Natural killer cell (primary cell): ENCODE data around the gene PYGL. TPM values are rescaled to one million over a fixed set of nuclear protein-coding genes. Genes with fewer than 3 reads are reported as not detected.

Source experiments
- ATAC-seq, 3 donors: fragments of 150-1000 bp in 2 of 3; fragments of 200-7000 bp in 1 of 3; cut with Tn5 transposase; 1 replicate in 1 of 3; 2 replicates in 2 of 3; pipeline ENCODE4 v1.10.0; 2021; ENCODE audit warnings: mild to moderate bottlenecking in 2 of 3, moderate library complexity in 2 of 3
- DNase-seq, 2 donors: peaks; one replicate each; pipeline versions ENCODE4 v3.0.0 to v3.0.0-alpha.2; 2013 to 2021; ENCODE audit warnings: mixed read lengths in 1 of 2
- H3K27ac ChIP-seq: one replicate; pipeline ENCODE4 v1.5.1; 2013; ENCODE audit warnings: mild to moderate bottlenecking, low read length
- H3K27me3 ChIP-seq: one replicate; pipeline ENCODE4 v1.6.1; 2013; ENCODE audit warnings: low read length; ENCODE audit not compliant: control insufficient read depth, insufficient read depth
- H3K36me3 ChIP-seq: one replicate; pipeline ENCODE4 v1.6.1; 2013; ENCODE audit warnings: low read length; ENCODE audit not compliant: control insufficient read depth, insufficient read depth
- H3K4me1 ChIP-seq: one replicate; pipeline ENCODE4 v1.6.1; 2013; ENCODE audit warnings: low read length; ENCODE audit not compliant: control insufficient read depth, insufficient read depth
- H3K4me3 ChIP-seq: one replicate; pipeline ENCODE4 v1.5.1; 2013; ENCODE audit warnings: low read length
- H3K9me3 ChIP-seq: one replicate; pipeline ENCODE4 v1.6.1; 2013; ENCODE audit warnings: low read length; ENCODE audit not compliant: control insufficient read depth, insufficient read depth
- H3K27ac Mint-ChIP-seq, 2 donors: one replicate each; pipeline ENCODE4 v1.8.0; 2022; ENCODE audit warnings: mild to moderate bottlenecking in 2 of 2, mixed read lengths in 2 of 2, moderate library complexity in 1 of 2
- H3K27me3 Mint-ChIP-seq, 2 donors: one replicate each; pipeline ENCODE4 v1.8.0; 2022; ENCODE audit warnings: low read depth in 2 of 2, mixed read lengths in 2 of 2
- H3K36me3 Mint-ChIP-seq: one replicate; pipeline ENCODE4 v1.8.0; 2022; ENCODE audit warnings: mixed read lengths
- H3K4me1 Mint-ChIP-seq, 2 donors: one replicate each; pipeline ENCODE4 v1.8.0; 2022; ENCODE audit warnings: mixed read lengths in 2 of 2
- H3K4me3 Mint-ChIP-seq: one replicate; pipeline ENCODE4 v1.8.0; 2022; ENCODE audit warnings: mild to moderate bottlenecking, moderate library complexity, mixed read lengths
- H3K9me3 Mint-ChIP-seq, 2 donors: one replicate each; pipeline ENCODE4 v1.8.0; 2022; ENCODE audit warnings: mixed read lengths in 2 of 2
- WGBS: methylation state at CpG from one replicate; pipeline ENCODE4 v1.1.7; 2013; ENCODE audit warnings: missing lambda C conversion rate; ENCODE audit not compliant: insufficient coverage; 5-methylcytosine and 5-hydroxymethylcytosine counted together
- intact Hi-C: fragments of 100-400 bp; cut with micrococcal nuclease; formaldehyde crosslinking; loops from one replicate; pipeline ENCODE4 v1.14.2; 2022
- total RNA-seq, 4 donors: library from RNA; stranded (reverse); fragments of 120-200 nt in 1 of 4; gene quantifications; one replicate each; pipeline versions ENCODE4 v1.2.3 to v1.2.4, GENCODE V29; 2013 to 2022
- TF ChIP-seq, protein P1 (sequence below): fragments of 200-600 bp; IDR thresholded peaks from one replicate; pipeline ENCODE4 v1.8.0; 2022; ENCODE audit warnings: antibody characterized with exemption

The PYGL gene
- total RNA-seq, 3 donors from 2014 or later (not counting 1 experiment from before 2014, with no cell fraction given): 2.0 to 22.3 (median 3.2) TPM

DNA sequence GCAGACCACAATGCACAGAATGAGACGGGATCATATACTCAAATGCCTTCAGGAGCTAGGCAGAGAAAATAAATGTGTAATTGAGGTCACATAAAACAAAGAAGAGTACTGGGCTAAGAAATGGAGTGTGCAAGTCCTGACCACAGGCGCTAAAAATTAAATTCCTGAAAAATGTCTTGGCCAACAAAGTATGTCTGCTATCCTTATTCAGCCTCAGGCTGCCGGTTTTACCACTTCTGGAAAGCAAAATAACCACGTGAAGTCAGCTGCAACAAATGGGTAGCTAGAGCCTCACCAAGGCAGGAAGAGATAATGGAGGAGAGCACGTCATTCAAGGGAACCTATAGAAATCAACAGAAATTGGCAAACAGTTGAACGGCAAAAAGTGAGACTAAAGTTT, 3.1 kb downstream of the PYGL start:
- Mint-ChIP-seq H3K27me3 (peaks cover 30 to 35% of the 10 kb centered on the region in 2 donors), H3K9me3 (no peaks in the 10 kb centered on the region), H3K4me3 (no peak overlapping the region), H3K4me1 (peaks cover 6 to 14% of the 10 kb centered on the region in 2 donors), H3K36me3 (no peaks in the 10 kb centered on the region), H3K27ac (no peak overlapping the region)
- H3K9me3 ChIP-seq: no peaks in the 10 kb centered on the region
- peaks cover 18% of the 10 kb centered on the region for H3K4me1 ChIP-seq
- ATAC-seq: no peak
- 67% methylated on average over 6 of the region's 6 CpGs for WGBS
- H3K27ac ChIP-seq: no peak overlapping the region
- H3K27me3 ChIP-seq: peaks cover 16% of the 10 kb centered on the region
- no peak overlapping the region for H3K4me3 ChIP-seq
- TF ChIP-seq, protein P1, sequence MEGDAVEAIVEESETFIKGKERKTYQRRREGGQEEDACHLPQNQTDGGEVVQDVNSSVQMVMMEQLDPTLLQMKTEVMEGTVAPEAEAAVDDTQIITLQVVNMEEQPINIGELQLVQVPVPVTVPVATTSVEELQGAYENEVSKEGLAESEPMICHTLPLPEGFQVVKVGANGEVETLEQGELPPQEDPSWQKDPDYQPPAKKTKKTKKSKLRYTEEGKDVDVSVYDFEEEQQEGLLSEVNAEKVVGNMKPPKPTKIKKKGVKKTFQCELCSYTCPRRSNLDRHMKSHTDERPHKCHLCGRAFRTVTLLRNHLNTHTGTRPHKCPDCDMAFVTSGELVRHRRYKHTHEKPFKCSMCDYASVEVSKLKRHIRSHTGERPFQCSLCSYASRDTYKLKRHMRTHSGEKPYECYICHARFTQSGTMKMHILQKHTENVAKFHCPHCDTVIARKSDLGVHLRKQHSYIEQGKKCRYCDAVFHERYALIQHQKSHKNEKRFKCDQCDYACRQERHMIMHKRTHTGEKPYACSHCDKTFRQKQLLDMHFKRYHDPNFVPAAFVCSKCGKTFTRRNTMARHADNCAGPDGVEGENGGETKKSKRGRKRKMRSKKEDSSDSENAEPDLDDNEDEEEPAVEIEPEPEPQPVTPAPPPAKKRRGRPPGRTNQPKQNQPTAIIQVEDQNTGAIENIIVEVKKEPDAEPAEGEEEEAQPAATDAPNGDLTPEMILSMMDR: no peak
- intact Hi-C loops: no loop called here
- DNase-seq: no peak
- H3K36me3 ChIP-seq: no peaks in the 10 kb centered on the region

GRCh38 chr14:50937800-50938199, 6.5 kb downstream of the PYGL start:
- no peaks in the 10 kb centered on the region for H3K4me1 ChIP-seq
- no peak overlapping the region for H3K4me3 ChIP-seq
- no peaks in the 10 kb centered on the region for H3K9me3 ChIP-seq
- Mint-ChIP-seq H3K4me3 (no peak overlapping the region), H3K27me3 (peaks cover 30 to 33% of the 10 kb centered on the region in 2 donors), H3K36me3 (no peaks in the 10 kb centered on the region), H3K27ac (no peak overlapping the region), H3K9me3 (no peaks in the 10 kb centered on the region), H3K4me1 (no peaks in the 10 kb centered on the region)
- TF ChIP-seq, protein P1: no peak
- 78% methylated on average over 4 of the region's 4 CpGs for WGBS
- ATAC-seq (no peak), DNase-seq (no peak)
- no peaks in the 10 kb centered on the region for H3K36me3 ChIP-seq
- no peak overlapping the region for H3K27ac ChIP-seq
- H3K27me3 ChIP-seq: peaks cover 2% of the 10 kb centered on the region
- intact Hi-C loops: no loop called here

- WGBS: no CpG with 5 or more reads among the region's 2 CpGs
- H3K4me3 ChIP-seq: no peak overlapping the region
- intact Hi-C loops: no loop called here
- H3K27ac Mint-ChIP-seq: no peak overlapping the region
- no peaks in the 10 kb centered on the region for H3K4me1 Mint-ChIP-seq
- H3K9me3 ChIP-seq: no peaks in the 10 kb centered on the region
- TF ChIP-seq, protein P1: no peak
- ATAC-seq (no peak), DNase-seq (no peak)
- no peak overlapping the region for H3K27ac ChIP-seq
- no peaks in the 10 kb centered on the region for H3K4me1 ChIP-seq
- no peaks in the 10 kb centered on the region for H3K36me3 Mint-ChIP-seq
- peaks cover 2% of the 10 kb centered on the region for H3K27me3 ChIP-seq
- no peak overlapping the region for H3K4me3 Mint-ChIP-seq
- peaks cover 30 to 33% of the 10 kb centered on the region in 2 donors for H3K27me3 Mint-ChIP-seq
- H3K9me3 Mint-ChIP-seq: no peaks in the 10 kb centered on the region
- no peaks in the 10 kb centered on the region for H3K36me3 ChIP-seq
These were observed 7.0 kb downstream of the PYGL start for GRCh38 chr14:50937325-50937724.

DNA sequence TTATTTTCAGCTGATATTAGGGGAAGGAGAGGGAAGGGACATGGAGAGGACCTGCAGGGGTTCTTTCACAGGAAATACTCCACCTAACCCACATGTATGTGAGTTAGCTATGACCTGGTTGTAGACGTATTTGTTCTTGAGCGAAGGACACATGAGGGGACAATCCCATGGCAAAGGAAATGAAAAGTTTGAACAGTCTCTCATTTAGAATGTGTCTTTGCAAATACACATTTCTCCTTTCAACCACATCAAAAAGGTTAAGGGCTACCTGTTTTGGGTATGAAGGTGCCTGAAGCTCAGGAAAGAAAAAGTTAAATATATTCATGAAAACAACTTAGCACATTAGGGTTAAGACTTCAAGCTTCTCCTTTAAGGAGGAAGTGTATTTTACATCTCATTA, 7.4 kb downstream of the PYGL start:
- Mint-ChIP-seq H3K36me3 (no peaks in the 10 kb centered on the region), H3K27ac (no peak overlapping the region), H3K27me3 (peaks cover 27 to 33% of the 10 kb centered on the region in 2 donors), H3K9me3 (no peaks in the 10 kb centered on the region), H3K4me1 (no peaks in the 10 kb centered on the region), H3K4me3 (no peak overlapping the region)
- no CpG with 5 or more reads among the region's 2 CpGs for WGBS
- Histone ChIP-seq H3K4me3 (no peak overlapping the region), H3K4me1 (no peaks in the 10 kb centered on the region), H3K36me3 (no peaks in the 10 kb centered on the region), H3K9me3 (no peaks in the 10 kb centered on the region), H3K27ac (no peak overlapping the region), H3K27me3 (peaks cover under 1% of the 10 kb centered on the region)
- intact Hi-C loops: no loop called here
- ATAC-seq: no peak
- DNase-seq: no peak
- TF ChIP-seq, protein P1: no peak
